Prostate gland (tissue), 2 donors: ENCODE results near the gene TMSB10.

Source experiments
- CTCF ChIP-seq, 4 experiments: fragments of 200-600 bp in 2 of 4; fragments of 450-650 bp in 2 of 4; sonication (generic) in 2 of 4; IDR thresholded peaks; 1 replicate in 3 of 4; 2 replicates in 1 of 4; pipeline ENCODE4 v1.5.1; 2016 to 2019; ENCODE audit warnings: antibody characterized with exemption in 4 of 4, mild to moderate bottlenecking in 2 of 4, moderate library complexity in 2 of 4
- POLR2AphosphoS5 ChIP-seq: sonication (generic); formaldehyde crosslinking; IDR thresholded peaks from one replicate; pipeline ENCODE4 v1.6.1; 2017; ENCODE audit warnings: antibody characterized with exemption

- TF ChIP-seq CTCF (IDR thresholded peaks at IDR 0.05) = no peak
- no peak for TF ChIP-seq POLR2AphosphoS5
These were observed 3.8 kb upstream of the TMSB10 start for GRCh38 chr2:84901593-84902120.
